ENCODE measurements around the gene NOLC1.

GRCh38 chr10:102148275-102148674, 3.9 kb upstream of the NOLC1 start:
- TF ChIP-seq, protein P1, sequence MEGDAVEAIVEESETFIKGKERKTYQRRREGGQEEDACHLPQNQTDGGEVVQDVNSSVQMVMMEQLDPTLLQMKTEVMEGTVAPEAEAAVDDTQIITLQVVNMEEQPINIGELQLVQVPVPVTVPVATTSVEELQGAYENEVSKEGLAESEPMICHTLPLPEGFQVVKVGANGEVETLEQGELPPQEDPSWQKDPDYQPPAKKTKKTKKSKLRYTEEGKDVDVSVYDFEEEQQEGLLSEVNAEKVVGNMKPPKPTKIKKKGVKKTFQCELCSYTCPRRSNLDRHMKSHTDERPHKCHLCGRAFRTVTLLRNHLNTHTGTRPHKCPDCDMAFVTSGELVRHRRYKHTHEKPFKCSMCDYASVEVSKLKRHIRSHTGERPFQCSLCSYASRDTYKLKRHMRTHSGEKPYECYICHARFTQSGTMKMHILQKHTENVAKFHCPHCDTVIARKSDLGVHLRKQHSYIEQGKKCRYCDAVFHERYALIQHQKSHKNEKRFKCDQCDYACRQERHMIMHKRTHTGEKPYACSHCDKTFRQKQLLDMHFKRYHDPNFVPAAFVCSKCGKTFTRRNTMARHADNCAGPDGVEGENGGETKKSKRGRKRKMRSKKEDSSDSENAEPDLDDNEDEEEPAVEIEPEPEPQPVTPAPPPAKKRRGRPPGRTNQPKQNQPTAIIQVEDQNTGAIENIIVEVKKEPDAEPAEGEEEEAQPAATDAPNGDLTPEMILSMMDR (IDR thresholded peaks at IDR 0.05; ENCODE audit: poor library complexity): no peak
- TF ChIP-seq EZH2 (IDR thresholded peaks at IDR 0.05; ENCODE audit: borderline replicate concordance) (no peak), EZH2phosphoT487 (IDR thresholded peaks at IDR 0.05; ENCODE audit: low read depth, severe bottlenecking, unreplicated experiment) (no peak)
